GM19438 (cell line): ENCODE data around the gene GFAP.
"Not testable (repeated sequence)": the region's sequence is repeated elsewhere in the genome, so short reads cannot be mapped to it uniquely, and the experiment has no call there.

Experiments
- ATAC-seq: cut with Tn5 transposase; IDR thresholded peaks from one replicate; pipeline ENCODE4 v1.9.1; 2021; ENCODE audit warnings: low read depth; ENCODE audit not compliant: unreplicated experiment

The GFAP gene

DNA sequence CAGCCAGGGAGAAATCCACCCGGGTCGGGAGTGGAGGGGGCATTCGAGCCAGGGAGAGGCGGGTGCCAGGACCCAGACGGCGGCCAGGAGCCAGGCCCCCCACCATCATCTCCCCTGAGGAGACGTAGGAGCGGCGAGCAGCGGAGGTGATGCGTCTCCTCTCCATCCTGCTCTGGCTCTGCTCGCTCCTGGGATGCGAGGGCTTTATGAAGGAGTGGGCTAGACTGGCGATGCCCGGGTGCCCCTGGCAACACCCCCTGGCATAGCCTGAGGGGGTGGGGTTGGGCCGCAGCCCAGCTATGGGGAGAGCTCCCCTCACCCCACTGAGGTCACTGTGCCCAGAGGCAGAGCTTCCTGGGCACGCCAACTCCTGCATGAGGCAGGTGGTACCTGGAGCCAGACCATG, at the start of gene GFAP:
GFAP (minus strand) TSS at position 180 of the 406 bp plus-strand sequence; CDS start at position 166, 14 bp downstream.
- ATAC-seq = no peak

DNA sequence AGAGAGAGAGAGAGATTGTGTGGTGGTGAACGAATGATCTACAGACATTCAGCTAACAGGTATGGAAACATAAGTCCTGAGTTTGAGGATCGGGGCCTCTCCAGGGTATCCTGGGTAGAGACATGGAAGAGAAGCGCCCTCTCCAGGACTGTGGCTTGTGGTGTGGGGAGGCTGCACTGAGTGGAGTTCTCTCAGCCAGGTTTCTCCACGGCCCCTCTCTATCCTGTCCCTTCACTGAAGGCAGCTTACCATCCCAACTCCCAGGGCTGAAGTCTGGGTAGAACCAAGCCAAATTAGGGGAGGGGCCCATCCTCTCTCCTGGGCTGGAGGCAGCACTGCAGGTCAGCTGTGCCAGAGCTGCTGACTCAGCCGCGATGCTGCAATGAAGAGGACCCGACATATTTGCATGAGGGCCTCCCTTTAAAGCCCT, 46.6 kb upstream of the GFAP start:
- ATAC-seq = no peak

DNA sequence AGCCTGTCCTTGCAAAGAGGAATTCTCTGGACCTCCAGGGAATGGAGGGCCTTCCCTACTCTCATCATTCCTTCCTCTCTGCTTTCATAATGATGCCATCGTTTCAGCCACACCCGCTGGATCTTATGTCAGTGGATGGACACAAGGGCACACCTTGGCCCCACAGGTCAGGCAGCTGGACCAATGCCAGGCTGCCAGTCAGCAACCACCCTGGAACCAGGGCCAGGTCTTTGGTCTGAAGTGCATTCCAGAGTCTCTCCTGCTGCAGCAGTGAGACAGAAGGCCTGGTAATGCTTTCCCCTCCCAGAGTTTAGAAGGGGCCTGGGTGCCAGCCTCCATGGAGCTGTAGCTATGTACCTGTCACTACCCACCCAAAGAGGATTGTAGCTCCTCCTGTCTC, 45.4 kb upstream of the GFAP start:
- ATAC-seq = no peak

DNA sequence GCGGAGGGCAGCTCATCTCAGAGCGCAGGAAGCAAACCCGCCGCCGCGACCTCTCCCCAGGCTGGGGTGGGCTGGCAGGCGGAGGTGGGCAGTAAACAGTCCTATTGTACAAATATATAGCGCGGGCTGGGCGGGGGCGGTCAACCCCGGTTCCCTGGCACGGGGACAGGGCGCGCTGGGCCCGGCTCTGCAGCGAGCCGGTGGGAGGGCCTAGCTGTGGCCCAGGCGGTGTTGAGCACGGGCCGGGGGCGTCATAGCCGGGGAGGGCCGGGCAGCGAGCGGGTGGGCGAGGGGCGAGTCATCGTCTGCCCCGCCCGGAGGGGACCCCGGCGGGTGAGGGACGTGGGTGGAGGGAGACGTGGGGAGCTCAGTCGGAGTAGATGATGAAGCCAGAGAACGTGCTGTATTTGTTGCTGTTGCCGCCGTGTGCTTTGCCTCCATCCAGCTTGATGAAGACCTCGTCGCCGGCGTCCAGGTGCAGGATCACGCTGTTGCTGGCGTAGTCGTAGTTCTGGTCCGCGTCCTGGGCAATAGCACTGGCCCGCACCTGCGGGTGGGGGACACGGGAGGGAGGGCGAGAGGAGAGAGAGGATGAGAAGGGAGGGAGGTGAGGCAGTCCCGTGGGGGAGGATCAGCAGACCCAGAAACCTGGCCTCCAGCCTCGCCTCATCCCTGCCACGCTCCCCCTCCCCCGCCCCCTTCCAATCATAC, 44.7 kb upstream of the GFAP start:
- no peak for ATAC-seq

DNA sequence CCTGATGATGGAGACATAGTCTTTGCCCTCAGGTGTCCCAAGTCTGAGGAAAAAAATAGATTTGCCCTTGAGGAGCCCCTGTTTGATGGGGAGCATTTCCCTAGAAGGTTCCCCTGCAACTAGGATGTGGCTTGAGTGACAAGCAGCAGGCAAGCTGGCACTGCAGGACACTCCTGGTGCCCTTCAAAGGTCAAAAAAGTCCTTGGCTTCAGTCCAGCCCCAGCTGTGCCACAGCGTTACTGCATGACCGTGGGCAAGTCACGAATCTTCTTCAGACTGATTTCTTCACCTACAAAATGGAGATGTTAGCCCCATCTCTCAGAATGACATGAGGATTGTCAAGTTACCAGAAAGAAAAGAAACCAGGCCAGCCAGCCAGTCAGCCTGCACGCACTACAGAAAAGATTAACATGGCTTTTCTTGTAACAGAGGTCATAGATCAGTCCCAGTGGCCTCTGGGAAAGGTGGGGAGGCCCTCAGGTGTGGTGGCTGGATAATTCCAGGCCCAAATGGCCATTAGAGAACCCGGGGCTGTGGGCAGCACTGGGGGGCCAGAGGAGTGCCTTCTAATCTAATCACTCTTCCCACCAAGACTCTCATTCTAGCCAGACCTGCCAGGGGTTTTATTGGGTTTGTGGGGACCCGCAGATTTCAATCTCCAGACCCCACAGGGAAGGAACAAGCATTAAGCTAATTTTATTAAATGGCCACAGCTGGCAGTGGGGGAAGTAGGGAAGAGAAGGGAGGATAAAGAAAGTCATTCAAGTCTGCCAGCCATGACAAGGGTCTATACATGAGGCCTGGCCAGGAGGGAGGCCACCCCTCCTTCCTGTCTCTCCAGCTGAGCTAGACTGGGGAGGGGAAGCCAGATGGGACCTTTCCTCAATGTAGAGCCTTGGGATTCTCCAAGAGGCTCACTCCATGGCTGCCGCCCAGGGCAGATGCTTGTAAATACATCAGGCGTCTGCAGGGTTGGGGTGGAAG, 42.0 kb upstream of the GFAP start:
- ATAC-seq = no peak

DNA sequence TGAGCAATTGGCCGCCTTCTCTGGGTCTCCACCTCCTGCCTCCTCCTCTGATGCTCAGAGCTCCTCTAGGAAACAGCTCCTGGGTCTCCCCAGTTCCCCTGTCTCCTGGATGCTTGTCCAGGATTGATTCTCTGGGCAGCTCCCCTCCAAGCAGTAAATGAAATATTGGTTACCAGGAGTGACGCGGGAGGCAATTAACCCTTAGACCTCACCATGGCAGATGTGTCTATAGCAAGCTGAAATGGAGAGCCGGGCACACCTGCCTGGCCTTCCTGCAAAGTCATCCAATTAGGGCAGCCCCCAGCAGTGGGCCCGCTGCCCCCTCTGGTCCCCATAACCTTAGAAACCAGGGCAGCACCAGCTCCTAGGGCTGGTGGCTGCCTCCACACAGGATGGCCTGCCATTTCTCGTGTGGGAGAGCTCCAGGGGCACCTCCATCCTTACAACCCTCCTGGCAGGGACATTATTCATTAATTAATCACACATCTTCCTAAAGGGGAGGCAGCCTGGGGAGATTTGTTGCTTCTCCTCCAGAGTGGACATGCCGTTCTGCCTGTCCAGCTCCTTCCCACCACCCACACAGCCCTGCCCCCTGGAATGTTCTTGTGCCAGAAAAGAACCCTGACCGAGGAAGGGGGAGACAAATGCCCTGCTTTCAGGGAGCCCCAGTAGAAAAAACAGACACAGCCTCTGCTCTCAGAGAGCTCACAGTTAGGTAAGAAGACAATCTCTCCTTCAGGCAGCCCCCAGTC, 40.5 kb upstream of the GFAP start:
- ATAC-seq = no peak

DNA sequence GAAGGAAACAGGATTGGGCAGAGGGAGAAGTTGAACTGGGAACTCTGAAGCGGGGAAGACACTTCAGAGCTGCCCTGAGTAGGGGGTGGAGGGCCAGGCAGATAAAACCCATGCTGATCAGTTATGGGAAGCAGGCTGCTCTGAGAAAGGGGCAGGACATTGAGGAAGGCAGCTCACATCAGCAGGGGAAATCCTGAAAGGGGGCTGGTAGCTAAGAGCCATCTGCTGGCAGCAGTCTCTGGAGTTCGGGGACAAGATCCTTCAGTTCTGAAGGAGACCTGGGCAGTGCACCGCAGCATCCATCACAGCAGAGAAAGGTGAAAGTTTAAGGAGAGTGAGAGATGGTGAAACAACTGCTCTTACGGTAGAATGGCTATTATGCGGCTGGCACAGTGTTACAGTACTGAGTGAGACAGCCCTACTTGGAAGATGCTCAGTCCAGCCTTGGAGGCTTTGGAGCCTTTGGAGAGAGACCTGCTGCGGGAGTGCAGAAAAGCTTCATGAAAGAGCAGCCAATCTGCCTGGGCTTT, 37.7 kb upstream of the GFAP start:
- ATAC-seq = no peak

DNA sequence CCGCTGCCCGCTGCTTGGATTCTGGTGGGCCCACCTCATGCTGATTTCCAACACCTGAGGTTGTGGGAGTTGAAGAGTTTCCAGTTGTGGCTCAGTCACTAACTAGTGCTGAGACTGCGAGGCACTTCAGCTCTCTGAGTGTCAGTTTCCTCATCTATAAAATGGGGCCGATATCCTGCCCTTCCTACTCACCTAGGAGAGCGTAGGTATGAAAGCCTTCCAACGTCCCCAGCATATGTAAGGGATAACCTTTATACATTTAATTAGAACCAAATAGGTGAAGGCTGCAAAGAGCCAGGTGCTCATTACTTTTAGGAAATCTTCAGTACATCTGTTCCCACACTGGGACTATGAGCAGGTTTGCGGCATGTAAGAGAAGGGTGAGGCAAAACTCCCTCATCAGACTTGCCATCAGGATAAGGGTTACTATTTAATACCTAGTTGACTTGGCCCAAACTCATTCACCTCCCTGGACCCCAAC, 33.1 kb upstream of the GFAP start:
- ATAC-seq = no peak

DNA sequence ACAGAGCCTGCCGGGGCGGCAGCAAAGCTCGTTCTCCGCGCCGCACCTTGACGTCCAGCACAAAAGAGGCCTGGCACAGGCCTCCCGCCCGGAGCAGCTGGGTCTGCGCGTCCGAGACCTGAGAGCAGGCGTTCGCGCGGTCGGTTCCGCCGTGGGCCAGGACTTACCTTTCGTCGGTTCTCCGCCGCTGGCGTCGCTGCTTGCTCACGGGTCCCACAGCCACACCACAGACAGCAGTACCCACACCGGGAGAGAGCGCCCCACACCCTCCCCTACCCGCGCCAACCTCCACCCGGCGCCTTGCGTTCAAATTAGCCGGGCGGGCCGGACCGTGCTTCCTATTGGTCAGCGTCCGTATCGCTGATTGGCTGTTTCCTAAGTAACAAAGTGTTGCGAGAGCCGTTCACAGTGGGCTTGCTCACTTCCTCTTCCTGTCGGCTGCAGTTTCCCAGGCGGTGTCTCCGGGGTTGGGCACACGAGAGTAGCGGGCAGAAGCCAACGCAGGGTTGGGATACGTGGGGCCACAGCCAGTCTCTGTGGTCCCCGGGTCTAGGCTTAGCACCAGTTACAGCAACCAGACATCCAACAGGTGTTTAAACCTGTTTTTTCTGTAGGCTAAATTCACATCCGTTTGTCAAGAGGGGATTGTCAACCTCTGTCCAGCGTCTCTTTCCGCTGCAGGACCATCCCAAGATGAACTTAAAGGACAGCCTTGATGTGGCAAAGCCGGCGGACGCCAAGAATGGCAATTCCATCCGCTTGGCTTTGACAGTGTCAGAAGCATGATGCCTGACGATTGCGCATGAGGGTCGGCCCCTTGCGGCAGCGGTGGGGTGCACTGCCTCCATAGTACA, 32.4 kb upstream of the GFAP start, which contains the start of gene KIF18B:
KIF18B (minus strand) TSS at position 313 of the 854 bp plus-strand sequence. CDS start 11,429 bp downstream, outside the sequence.
- ATAC-seq = peak; percentile 89

DNA sequence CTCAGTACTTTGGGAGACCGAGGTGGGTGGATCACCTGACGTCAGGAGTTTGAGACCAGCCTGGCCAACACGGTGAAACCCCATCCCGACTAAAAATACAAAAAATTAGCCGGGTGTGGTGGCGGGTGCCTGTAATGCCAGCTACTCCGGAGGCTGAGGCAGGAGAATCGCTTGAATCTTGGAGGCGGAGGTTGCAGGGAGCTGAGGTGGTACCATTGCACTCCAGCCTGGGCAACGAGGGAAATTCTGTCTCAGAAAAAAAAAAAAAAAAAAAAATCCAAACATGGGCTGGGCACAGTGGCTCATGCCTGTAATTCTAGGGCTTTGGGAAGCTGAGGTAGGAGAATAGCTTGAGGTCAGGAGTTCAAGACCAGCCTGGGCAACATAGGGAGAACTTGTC, 30.4 kb upstream of the GFAP start:
- not testable (repeated sequence) for ATAC-seq

DNA sequence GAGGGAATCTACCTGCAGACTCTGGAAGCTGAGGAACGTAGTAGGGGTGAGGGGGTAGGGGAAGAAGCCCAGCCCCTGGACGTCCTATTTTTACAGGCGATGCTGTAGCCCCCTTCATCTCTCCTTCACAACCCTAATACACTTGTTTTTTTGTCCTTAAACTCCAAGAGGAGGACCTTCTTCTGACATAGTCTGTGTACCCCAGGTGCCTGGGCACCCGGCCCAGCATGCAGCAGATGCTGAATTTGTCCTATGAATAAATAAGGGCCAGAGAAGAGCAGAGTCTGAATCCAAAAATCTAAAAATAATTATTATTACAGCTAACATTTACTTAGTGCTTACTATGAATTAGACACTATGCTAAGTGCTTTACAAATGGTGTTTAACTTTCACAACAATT, 27.2 kb upstream of the GFAP start:
- ATAC-seq = no peak

DNA sequence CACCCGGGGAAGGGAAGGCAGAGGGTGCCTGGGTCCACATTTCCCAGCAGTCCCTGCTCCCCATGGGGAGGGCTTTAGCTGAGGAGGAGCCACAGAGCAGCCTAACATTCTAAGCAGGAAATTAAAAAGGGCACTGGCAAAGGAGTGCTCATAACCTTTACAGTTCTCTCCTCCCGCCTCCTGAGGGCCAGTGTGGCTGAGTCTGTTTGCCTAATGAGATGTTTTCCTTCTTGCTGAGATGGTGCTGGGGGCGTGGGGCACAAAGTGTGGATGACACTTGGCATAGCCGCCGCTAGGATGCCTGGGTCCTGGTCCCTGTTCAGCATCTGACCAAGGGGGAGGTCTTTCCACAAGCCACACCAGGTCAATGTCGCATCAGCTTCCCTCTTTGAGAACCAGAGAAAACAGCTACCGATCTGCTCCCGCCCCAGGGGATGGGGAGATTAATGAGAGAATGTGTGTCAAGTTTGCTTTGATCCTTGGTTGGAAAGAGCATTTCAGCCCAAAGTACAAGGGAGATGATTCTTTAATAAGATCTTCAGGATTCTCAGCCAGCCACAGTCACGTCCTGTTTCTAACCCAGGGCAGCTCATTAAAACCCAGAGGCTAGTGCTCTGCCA, 26.5 kb upstream of the GFAP start:
- ATAC-seq = no peak

DNA sequence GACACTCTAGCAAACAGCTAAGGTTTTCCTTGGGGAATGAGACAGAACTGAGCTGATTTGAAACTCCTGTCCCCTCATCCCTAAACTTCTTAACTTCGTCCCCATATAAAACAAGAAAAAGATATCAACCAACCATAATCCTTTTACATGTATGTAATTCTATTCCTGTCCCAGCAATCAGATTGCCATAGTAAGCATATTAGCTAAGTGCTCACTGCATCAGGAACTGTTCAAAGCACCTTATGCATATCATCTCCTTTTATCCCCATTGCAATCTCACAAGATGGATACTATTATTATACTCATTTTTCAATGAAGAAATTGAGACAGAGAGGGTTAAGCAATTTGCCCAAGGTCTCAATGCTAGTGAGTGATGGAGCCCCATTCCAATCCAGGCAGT, 25.5 kb upstream of the GFAP start:
- ATAC-seq = no peak

DNA sequence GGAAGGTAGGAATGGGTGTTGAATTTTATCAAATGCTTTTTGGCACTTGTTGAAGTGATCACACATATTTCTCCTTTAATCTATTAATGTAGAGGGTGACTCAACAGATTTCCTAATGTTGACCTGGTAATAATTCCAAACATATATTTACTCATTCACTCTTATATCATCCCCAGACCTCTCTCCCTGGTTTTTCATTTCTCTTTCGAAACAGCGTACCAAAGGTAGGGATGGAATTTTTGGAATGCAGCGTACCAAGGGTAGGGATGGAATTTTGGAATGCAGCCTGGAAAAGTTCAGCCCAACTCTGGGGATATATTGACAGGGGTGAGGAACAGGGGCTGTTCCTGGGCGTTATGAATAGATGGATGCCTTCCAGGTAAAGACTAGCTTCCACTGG, 25.0 kb upstream of the GFAP start:
- no peak for ATAC-seq

DNA sequence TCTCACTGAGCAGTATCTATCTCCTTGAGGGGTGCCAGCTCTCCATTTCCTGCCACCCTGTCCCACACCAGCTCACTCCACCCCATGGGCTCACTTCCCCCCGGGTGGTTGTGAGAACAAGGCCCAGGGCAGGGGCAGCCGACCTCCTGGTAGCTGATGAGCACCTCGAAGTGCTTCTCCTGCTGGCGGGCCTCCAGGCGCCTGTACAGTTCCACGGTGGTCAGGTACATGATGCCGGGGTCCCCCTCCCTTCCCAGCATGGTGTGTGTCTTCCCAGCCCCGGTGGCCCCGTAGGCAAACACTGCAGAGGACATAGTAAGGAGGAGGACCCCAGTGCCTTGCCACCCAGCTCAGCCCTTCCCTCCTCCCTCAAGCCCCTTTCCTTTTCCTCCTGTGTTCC, 19.8 kb upstream of the GFAP start:
- no peak for ATAC-seq

DNA sequence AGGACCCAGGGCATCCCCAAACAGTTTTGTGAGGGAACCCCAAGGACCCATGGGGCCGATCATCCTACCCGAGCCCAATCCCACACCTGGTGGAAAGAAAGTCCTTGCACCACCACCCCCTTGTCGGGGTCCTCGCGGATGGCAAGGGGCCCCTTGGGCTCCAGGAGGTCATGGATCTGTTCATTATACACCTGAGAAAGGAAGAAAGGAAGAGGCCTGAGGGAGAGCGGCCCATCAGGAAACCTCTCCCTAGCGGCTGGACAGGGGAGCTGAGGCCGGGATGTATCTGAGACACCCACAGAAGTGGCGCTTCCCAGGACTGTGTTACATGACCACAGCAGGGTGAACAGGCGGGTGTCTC, 19.4 kb upstream of the GFAP start:
- ATAC-seq = no peak

DNA sequence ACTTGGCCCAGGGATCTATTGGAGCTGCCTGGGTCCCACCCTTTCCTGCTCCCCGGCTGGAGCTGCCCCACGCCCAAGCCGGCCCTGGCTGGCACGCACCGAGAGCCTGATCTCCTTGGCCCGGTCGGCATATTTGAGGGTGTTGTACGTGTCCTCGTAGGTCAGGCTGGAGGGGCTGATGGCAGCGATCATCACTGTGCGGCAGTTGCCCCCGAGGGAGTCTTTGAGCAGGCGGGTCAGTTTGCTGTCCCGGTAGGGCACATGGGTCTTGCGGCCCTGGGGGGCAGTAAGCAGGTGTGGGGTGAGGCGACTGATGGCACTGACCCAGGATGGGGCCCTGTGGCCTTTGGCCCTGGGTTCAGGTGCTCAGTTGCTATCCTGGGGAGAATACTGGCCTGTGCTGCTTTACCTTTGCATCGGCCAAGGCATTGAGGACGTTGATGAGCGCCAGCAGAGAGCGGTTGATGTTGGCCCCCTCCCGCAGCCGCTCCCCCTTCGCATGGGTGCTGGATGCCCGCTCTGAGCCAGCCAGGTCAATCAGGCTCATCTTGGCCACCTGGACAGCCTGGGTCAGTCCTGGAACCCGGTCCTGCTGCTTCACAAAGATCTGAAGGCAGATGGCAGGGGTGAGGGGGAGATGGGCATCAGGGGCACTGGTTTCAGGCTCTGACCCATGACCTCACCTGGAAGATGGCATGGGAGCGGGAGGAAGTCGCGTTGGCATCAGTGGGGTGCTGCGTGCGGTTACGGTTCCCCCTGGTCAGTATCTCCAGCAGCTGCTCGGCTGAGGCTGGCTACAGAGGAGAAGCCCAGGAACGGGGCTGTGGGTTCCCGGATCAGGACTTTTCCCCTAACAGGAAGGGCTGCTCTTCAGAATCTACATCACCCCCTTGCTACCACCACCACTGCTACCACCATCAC, 18.8 kb upstream of the GFAP start:
- ATAC-seq = no peak

DNA sequence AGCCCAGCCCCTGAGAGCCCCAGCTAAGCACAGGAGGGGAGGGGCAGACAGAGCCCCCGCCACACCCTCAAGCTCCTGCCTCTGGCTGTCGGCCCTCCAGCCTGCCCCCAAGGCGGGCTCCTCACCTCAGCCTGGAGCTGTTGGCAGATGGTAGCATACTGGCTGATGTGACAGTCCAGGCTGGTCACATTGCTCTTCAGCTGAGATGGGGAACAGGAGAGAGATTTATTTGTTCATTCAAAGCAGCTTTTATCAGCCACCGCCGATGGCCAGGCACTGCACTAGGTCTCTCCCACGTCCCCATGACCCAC, 17.4 kb upstream of the GFAP start:
- ATAC-seq = no peak
